HepG2 (cell line): ENCODE measurements around the gene RTEL1. TPM values are rescaled to one million over a fixed set of nuclear protein-coding genes. Genes with fewer than 3 reads are reported as not detected.

Source experiments
- ARID4A ChIP-seq: sonication (generic); formaldehyde crosslinking; IDR thresholded peaks from 2 replicates; pipeline ENCODE4 v1.5.0; 2020; ENCODE audit warnings: mild to moderate bottlenecking, missing genetic modification reagents, borderline replicate concordance
- ATRX ChIP-seq: sonication (generic); formaldehyde crosslinking; IDR thresholded peaks from 2 replicates; pipeline ENCODE4 v1.4.0; 2020; ENCODE audit warnings: missing genetic modification reagents, borderline replicate concordance
- MIER3 ChIP-seq: IDR thresholded peaks from 2 replicates; pipeline ENCODE4 v1.6.1; 2016; ENCODE audit warnings: missing compliant biosample characterization, borderline replicate concordance
- PHF8 ChIP-seq: sonication (generic); formaldehyde crosslinking; IDR thresholded peaks from 2 replicates; pipeline ENCODE4 v1.5.0; 2020; ENCODE audit warnings: missing genetic modification reagents
- PRDM15 ChIP-seq: sonication (generic); formaldehyde crosslinking; IDR thresholded peaks from 2 replicates; pipeline ENCODE4 v1.4.0; 2020; ENCODE audit warnings: missing genetic modification reagents
- SETDB1 ChIP-seq: sonication (generic); formaldehyde crosslinking; IDR thresholded peaks from 2 replicates; pipeline ENCODE4 v1.5.1; 2020; ENCODE audit warnings: missing genetic modification reagents, mild to moderate bottlenecking, borderline replicate concordance
- SIN3B ChIP-seq: fragments of 150-350 bp; IDR thresholded peaks from 2 replicates; pipeline ENCODE4 v1.6.1; 2014; ENCODE audit warnings: low read length
- YY1 ChIP-seq: IDR thresholded peaks from 2 replicates; pipeline ENCODE4 v1.6.1; 2011; ENCODE audit warnings: low read length, low read depth, moderate library complexity, mild to moderate bottlenecking; ENCODE audit not compliant: insufficient read depth, insufficient replicate concordance
- ZBTB38 ChIP-seq: sonication (generic); formaldehyde crosslinking; IDR thresholded peaks from 2 replicates; pipeline ENCODE4 v1.5.1; 2020; ENCODE audit warnings: mild to moderate bottlenecking, missing genetic modification reagents
- ZNF12 ChIP-seq: sonication (generic); formaldehyde crosslinking; IDR thresholded peaks from 2 replicates; pipeline ENCODE4 v1.5.0; 2020; ENCODE audit warnings: missing genetic modification reagents
- ZNF24 ChIP-seq: fragments of 450-650 bp; IDR thresholded peaks from 2 replicates; pipeline ENCODE4 v1.6.1; 2017; ENCODE audit warnings: antibody characterized with exemption, mild to moderate bottlenecking
- ZNF7 ChIP-seq: IDR thresholded peaks from 2 replicates; pipeline ENCODE4 v1.6.1; 2016; ENCODE audit warnings: missing biosample characterization, missing genetic modification reagents
- ZNF782 ChIP-seq: sonication (generic); formaldehyde crosslinking; IDR thresholded peaks from 2 replicates; pipeline ENCODE4 v1.4.0; 2020; ENCODE audit warnings: missing genetic modification reagents, mild to moderate bottlenecking, borderline replicate concordance
- ZNF816 ChIP-seq: sonication (generic); formaldehyde crosslinking; IDR thresholded peaks from 2 replicates; pipeline ENCODE4 v1.8.0; 2022; ENCODE audit warnings: missing genetic modification reagents, mild to moderate bottlenecking, borderline replicate concordance
- ZNF891 ChIP-seq: sonication (generic); formaldehyde crosslinking; IDR thresholded peaks from 2 replicates; pipeline ENCODE4 v1.5.0; 2020; ENCODE audit warnings: mild to moderate bottlenecking, missing genetic modification reagents
- polyA plus RNA-seq, 8 experiments: library from polyadenylated mRNA; depleted of rRNA in 3 of 8; stranded (reverse) in 7 of 8; unstranded in 1 of 8; fragments of >200 nt; fragmentation: Illumina TruSeq in 4 of 8; extraction: Trizol in 4 of 8; gene quantifications; 2 replicates each; pipeline versions ENCODE4 v1.2.1 to v1.2.3, GENCODE V29; 2011 to 2016; ENCODE audit warnings: low read depth in 4 of 8, missing spikeins in 1 of 8, mixed read lengths in 1 of 8; ENCODE audit not compliant: insufficient read depth in 1 of 8
- total RNA-seq, 5 experiments: library from RNA; depleted of rRNA; stranded (reverse); fragments of >200 nt; fragmentation: Illumina TruSeq; extraction: Trizol; gene quantifications; 2 replicates each; pipeline ENCODE4 v1.2.3, GENCODE V29; 2016; ENCODE audit warnings: low read depth in 1 of 5
- TF ChIP-seq, protein P1 (sequence below): sonication (generic); formaldehyde crosslinking; IDR thresholded peaks from 2 replicates; pipeline ENCODE4 v1.8.1; 2022; ENCODE audit warnings: low read depth, mild to moderate bottlenecking, missing genetic modification reagents
- TF ChIP-seq, protein P2 (sequence below): sonication (generic); formaldehyde crosslinking; IDR thresholded peaks from 2 replicates; pipeline ENCODE4 v1.8.1; 2023; ENCODE audit warnings: mild to moderate bottlenecking, moderate library complexity, missing genetic modification reagents

RTEL1 gene
- total and polyA plus RNA-seq, 2 of the 13 experiments (the other 11 are each of a cell fraction or from before 2014, with no cell fraction given), result 21.8 to 36.4 TPM

DNA sequence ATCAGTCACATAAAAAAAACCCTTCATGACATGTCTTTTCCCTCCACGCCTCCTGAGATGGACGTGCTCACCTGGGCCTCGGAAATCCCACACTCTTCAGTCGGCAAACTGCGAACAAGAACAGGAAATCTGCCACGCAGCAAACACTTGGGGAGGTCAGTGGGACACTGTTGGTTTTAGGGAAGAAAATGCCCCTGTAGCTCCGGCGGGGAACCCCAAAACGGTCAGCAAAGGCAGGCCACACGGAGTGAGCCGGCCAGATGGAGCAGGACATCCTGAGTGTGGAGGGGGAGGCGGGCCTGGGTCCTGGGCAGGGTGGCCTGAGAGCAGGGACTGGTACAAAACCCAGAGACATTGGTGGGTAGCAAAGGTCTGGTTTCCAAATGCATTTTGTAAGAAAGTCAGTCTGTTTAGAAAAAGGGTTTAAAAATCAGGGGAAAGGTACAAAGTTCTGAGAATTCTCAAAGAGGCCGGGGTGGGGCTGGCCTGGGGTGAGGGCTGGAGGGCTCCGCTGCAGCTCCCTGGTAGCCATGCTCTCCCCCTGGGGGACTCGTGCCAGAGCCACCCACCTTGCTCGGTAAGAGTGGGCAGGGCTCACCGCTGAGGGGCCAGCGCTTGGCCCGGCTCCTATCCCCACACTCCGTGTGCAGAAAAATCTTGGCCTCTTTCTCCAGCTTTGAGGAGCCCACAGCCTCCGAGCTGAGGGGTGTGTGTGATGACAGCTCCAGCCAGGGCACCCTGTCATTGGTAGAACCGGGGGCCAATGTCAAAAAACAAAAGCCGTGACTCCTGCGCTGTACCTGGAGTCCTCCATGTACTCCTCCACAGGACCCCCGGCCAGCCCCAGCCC, 86.7 kb downstream of the RTEL1 start (continued):
- TF ChIP-seq ARID4A (CRISPR knock-in tag) (peak; percentile 54; the same call in 1 of the 2 replicates), PHF8 (peak; percentile 29; the same call in 1 of the 2 replicates), ZNF24 (no peak), ZNF891 (CRISPR knock-in tag) (no peak), YY1 (no peak), MIER3 (no peak), ZBTB38 (CRISPR knock-in tag) (peak; percentile 43; the same call in 1 of the 2 replicates), ZNF782 (no peak), SIN3B (no peak), PRDM15 (no peak), ZNF816 (CRISPR knock-in tag) (no peak), ZNF12 (CRISPR knock-in tag) (no peak), ATRX (CRISPR knock-in tag) (no peak), SETDB1 (CRISPR knock-in tag) (no peak), ZNF7 (CRISPR knock-in tag) (no peak)
- TF ChIP-seq, protein P1, sequence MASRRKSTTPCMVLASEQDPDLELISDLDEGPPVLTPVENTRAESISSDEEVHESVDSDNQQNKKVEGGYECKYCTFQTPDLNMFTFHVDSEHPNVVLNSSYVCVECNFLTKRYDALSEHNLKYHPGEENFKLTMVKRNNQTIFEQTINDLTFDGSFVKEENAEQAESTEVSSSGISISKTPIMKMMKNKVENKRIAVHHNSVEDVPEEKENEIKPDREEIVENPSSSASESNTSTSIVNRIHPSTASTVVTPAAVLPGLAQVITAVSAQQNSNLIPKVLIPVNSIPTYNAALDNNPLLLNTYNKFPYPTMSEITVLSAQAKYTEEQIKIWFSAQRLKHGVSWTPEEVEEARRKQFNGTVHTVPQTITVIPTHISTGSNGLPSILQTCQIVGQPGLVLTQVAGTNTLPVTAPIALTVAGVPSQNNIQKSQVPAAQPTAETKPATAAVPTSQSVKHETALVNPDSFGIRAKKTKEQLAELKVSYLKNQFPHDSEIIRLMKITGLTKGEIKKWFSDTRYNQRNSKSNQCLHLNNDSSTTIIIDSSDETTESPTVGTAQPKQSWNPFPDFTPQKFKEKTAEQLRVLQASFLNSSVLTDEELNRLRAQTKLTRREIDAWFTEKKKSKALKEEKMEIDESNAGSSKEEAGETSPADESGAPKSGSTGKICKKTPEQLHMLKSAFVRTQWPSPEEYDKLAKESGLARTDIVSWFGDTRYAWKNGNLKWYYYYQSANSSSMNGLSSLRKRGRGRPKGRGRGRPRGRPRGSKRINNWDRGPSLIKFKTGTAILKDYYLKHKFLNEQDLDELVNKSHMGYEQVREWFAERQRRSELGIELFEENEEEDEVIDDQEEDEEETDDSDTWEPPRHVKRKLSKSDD, result no peak
- TF ChIP-seq, protein P2, sequence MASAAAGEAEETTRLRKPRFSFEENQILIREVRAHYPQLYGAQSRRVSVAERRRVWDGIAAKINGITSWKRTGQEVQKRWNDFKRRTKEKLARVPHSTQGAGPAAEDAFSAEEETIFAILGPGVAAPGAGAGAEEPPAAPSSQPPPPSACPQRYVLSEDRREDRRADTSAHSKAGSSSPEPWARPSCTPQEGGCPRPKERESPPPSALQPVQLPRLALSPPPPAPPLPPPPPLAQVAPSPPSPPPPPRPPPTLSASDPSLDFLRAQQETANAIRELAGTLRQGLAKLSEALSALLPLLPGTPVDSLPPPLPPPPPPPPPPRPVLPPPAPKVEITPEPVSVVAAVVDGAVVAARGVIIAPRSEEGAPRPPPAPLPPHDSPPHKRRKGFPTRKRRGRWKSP (CRISPR knock-in tag), result no peak; the same call in 1 of the 2 replicates
